Activated T-cell treated with anti-CD3 and anti-CD28 coated beads for 48 hours (primary cell): ENCODE results near the gene SMAD2.
"Not testable (repeated sequence)": the region's sequence is repeated elsewhere in the genome, so short reads cannot be mapped to it uniquely, and the experiment has no call there.

Experiments
- DNase-seq: peaks from one replicate; pipeline ENCODE4 v3.0.0-alpha.2; 2020; ENCODE audit warnings: low read depth

SMAD2 gene

DNA sequence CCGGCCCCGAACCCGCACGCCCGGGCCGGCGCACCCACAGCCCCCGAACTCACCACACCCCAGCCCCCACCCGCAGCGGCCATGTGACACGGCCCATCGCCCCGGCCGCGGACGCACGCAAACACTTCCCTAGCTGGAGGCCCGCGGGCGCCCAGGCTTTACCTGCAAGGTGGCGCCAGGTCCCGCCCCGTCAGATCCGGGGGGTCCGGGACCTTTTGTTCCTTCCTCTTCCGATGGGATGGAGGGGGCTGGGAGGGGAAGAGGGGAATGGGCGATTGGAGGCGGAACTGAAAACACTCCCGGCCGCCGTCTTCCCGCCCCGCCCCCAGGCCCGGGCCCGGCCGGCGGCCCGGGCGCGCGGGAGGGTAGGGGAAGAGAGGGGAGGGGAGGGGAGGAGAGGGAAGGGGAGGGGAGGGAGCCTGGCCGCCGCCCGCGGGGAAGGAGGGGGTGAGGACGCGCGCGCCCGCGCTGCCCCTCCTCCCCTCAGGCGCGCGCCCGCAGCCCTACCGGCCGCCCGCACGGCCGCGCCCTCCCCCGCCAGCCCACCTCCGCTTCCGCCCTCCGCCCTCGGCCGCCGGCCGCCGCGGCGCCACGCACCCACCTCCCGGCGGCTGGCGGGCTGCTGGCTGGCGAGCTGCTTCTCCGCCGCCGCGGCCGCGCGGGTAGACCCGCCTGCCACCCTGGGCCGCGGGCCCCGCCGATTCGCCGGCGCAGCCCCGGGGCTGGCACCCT, at the start of gene SMAD2:
Gene SMAD2 (minus strand): TSS at position 461 of the 732 bp plus-strand sequence. CDS start 33,903 bp downstream, outside the sequence.
- peak; percentile 86 for DNase-seq

DNA sequence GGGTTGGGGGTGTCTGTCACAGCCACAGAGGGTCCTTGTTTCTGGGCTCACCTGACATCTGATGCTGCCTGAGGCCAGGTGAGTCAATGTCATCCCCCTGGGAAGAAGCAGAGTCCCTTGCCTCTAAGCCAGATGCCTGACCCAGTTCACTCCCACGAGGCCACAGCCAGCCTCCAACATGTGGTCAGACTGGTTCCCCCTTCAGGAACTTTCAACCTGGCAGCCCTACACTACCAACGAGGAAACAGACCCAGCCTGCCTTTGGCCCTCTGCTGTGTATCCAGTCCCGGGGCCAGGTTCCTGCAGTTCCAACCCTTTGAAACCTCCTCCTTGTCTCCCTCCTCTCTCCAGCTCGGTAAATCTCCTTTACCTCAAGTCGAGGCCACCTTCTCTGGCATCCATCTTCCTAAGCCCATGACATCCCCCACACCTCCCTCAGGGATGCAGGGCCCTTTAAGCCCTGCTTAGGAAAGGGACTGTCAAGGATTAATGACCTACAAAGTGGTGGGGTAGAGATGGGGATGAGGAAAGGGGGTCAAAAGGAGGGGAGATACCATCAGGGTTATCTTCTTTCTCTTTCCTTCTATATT, 49.2 kb upstream of the SMAD2 start:
- no peak for DNase-seq

DNA sequence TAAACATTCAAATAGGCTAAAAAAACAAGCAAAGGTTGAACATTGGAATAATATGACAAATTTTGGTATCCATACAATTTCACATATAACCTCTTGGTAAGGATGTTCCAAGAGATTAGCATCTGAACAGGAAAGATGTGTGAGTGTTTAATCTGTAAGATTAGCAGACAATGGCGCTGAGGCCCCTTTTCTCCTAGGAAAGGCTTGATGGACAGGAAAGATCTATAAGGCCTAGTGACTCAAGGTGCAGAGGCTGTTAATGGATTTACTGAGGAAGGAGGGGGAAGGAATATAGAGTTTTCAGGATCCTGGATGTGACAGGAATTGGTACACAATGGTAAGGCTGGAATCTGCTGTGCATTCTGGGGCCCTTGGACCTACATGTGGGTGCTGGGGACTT, 48.1 kb upstream of the SMAD2 start:
- DNase-seq: no peak

DNA sequence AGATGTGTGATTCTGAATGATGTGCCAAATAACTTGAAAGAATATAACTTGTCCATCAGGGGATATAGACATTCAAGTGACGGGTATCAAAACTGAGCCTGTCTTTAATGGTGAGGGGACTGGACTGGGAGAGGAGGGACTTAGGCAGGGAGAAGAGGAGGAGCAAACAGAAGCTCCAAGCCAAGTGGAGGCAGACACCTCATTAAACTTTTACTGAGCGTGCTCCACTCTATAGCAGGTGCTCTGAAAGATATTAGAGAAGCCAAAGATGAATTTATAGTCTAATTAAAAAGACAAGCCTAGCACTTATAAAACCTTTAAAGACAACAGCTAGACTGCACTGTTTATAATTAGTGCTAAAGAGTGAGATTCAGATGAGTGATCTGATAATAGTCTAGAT, 47.7 kb upstream of the SMAD2 start:
- no peak for DNase-seq

DNA sequence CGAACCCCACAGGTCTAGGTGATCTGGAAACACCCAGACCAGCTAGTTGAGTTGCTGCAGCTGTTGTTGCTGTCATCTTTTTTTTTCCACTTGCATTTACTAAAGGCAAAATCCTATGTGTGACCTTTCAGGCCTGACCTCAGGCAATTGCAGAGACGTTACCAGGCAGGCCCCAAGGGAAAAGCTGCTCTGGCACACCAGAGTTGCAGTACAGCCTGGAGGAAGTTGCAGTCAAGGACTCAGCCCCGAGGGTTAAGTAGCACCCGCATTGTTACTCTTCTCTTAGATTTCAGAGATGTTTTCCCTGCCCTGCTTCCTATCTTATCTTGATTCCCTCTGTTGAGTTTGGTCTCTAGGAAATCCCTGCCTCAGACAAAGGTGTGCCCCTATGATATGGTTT, 45.2 kb upstream of the SMAD2 start:
- no peak for DNase-seq

DNA sequence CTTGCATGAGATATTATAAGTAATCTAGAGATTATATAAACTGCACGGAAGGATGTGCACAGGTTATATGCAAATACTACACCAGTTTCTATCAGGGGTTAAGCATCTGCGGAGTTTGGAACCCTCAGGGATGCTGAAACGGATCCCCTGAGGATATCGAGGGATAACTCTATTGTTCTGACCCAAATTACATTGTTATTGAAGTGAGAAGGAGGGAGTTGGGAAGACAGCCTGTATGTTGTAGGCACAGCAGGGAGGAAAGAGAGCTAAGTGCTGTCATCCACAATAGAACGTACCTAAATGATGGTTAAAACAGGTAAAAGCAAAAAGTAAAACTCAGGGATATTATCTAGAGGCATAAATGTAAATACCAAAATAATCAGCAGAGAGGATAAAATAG, 44.6 kb upstream of the SMAD2 start:
- no peak for DNase-seq

DNA sequence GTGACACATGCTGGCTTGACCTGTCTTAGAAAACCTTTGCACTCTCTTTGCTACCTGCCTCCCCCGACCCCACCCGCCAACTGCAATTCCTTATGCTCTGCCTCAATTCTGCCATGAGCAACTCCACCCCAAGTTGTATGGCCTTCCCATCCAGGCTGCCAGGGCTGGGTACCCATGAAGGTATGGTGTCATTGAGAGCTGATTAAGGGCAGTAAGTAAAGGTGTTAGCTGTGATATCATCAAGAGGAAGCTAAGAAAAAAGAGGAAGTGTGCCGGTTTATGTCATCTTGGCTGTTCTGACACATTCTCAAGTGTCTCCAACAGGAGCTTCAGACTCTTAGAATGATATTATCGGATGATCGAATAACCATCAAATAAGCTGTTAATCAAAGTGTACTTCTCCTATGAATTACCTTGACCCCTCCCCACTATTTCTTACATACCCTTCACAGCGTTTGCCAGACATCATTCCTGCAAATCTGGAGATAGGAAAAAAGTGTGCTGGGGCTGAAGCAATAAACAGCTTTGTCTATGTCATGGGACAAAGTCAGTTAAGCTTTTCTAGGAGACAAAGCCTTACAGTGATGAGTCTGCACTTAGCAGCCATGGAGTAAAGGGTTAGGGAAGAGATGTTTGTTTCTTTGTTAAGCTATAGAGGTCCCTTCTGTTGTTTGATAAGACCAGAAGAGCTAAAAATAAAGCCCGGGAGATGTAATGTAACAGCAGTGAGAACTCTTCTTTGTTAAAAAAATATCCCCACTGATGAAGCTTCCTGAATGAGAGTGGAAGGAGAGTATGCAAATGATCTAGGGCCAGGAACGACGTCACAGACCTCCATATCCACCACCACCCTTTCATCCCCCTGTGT, 40.4 kb upstream of the SMAD2 start:
- no peak for DNase-seq

DNA sequence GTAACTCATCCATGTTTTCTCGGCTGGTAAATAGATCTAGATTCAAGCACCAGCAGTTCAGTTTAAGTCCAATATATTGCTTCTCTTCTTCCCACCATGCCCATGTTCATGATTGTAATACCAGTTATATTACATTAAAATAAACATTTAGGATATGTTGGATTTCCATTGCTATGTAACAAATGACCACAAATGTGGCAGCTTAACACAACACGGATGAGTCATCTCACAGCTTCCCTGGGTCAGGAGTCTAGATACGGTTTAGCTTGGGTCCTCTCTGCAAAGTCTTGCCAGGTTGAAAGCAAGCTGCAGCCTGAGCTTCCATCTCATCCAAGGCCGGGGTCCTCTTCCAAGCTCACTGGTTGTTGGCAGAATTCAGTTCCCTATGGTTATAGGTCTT, 39.4 kb upstream of the SMAD2 start:
- no peak for DNase-seq

DNA sequence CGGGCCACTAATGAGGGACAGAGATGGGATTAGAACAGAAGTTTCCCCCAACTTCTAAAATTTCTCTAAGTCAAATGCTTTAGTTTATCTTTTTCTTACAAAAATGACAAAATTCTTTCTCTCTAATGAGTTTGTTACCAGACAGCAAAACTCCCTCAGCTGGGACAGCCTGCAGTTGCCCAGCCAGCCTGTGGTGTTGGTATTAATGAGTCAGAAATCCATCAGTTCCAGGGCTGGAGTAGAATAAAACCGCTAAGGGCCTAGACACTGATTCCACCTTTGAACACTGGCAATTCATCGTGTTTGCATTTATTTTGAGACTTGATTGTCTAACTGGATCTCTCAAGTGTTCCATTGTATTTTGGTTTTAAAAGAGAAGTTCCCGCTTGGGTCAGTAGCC, 38.3 kb upstream of the SMAD2 start:
- no peak for DNase-seq

DNA sequence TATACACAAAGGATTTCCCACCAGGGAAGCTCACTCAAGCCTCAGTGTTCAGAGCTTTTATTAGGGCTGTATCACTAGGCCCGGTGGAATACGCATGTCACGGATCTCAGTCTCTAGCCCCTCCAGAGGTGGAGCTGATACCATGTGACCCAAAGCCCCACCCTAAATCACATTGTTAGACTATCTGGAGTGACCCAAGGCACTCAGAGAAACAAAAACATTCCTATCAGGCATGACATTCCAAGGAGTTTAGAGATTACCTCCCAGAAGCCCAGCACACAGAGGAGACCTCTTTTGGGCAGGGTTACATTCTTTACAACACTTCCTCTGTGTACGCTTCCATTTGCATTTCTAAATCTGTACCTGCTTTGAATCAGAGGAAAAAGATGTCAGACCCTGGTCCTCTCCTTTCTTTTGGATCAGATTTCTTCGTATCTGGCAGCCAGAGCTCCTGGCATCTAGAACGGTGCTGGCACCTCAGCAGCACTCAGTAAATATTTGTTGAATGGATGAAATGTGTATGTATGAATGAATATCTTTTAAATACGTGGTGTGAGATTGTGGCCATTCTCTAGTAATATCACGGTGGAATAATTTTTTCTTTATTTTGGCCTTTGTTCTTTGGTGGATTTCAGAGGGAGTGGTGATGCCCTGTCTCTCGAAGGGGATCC, 37.7 kb upstream of the SMAD2 start:
- DNase-seq: no peak

DNA sequence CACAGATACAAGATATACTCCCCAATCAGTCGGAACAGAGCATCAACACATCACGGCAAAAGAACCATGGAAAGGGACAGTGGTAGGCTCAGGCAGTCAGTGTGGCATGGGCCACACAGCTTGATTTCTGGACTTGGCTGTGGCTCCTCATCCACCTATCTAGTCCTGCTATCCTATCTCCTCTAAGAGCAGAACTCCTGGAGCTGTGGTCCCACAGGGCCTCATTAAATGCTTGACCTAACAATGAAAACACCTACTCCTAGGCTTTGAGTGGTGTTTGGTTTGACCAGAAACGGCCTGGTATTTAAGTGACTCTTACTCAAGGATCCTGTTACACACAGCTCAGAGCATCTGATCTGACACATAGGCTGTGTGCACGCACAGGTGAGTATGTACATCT, 33.6 kb upstream of the SMAD2 start:
- no peak for DNase-seq

DNA sequence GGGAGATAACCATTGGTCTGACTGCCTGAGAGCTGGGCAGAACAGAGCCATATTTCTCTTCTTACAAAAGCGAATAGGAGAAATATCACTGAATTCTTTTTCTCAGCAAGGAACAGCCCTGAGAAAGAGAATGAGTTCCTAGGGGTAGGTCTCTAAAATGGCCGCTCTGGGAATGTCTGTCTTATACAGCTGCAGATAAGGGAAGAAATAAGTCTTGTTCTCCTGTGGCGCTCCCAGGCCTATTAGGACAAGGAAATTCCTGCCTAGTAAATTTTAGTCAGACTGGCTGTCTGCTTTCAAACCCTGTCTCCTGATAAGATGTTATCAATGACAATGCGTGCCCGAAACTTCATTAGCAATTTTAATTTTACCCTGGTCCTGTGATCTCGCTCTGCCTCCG, 30.5 kb upstream of the SMAD2 start:
- not testable (repeated sequence) for DNase-seq

DNA sequence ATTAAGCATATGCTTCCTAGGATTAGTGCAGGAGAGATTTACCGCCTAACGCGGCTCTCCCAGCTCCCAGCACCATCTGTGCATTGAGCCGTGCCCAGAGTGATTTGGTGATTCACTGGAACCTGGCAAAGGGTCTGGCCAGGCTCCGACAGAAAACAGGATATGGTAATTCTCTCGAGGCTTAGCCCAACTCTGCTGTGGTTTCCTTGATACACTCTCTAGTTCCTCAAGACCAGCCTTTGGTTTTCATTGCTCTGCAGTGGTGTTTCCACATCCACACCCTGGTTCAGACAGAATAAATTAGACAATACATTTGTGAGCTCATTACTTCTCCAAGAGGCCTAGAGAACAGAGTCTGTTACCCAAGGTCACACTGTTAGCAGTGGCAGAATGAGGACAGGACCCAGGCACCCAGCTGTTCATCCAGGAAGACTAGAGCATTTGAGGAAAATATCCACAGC, 23.0 kb upstream of the SMAD2 start:
- peak; percentile 6 for DNase-seq

DNA sequence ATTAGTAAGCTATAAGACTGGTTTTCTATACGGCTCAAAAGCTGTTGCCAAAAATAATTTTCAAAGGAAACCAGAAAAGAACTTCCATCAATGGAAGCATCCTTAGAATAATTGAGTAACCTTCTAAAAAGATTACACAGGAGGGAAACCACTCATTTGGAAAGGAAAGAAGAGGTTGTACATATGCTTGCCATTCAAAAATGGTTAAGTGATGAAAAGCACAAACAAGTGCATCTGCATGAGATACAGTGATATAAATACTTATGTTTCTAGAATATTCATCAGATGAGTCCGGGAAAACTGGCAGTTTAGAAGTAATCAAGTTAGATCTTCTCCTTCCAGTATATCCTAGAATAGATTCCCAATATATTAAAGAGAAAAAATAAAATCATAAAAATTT, 20.1 kb upstream of the SMAD2 start:
- DNase-seq: no peak

DNA sequence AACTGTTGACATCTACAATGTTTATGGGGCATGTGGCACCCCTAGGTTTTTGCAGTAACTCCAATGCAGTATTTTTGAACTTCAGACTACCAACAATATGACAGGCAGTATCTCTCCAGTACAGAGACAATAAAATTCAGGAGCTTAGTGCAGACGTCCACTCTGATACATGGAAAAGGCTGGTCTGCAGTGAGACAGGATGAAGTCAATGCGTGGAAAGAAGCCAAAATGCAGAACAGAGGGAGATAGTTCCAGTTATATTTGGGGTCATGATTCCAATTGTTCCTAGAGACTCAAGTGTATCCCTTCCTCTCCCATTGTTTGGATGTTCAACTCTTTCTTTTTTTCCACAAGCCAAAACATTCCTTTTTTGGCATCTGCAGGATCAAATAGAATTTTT, 18.7 kb upstream of the SMAD2 start:
- no peak for DNase-seq

DNA sequence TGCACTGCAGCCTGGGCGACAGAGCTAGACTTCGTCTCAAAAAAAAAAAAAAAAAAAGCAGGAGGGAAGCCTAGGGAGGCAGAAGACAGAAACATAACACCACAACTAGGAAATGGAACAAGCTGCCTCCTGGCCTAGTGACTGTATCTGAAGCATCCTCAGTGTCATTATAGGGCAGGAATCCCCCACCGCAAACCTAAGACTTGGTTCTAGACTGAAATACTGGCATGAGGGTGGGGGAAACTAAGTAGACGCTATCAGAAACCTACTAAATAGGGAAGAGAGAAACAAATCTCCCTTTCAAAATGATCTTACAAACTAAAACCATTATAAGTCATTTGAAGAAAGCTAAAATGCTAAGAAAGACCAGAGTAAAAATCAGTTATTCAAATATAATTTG, 16.4 kb upstream of the SMAD2 start:
- DNase-seq: no peak

DNA sequence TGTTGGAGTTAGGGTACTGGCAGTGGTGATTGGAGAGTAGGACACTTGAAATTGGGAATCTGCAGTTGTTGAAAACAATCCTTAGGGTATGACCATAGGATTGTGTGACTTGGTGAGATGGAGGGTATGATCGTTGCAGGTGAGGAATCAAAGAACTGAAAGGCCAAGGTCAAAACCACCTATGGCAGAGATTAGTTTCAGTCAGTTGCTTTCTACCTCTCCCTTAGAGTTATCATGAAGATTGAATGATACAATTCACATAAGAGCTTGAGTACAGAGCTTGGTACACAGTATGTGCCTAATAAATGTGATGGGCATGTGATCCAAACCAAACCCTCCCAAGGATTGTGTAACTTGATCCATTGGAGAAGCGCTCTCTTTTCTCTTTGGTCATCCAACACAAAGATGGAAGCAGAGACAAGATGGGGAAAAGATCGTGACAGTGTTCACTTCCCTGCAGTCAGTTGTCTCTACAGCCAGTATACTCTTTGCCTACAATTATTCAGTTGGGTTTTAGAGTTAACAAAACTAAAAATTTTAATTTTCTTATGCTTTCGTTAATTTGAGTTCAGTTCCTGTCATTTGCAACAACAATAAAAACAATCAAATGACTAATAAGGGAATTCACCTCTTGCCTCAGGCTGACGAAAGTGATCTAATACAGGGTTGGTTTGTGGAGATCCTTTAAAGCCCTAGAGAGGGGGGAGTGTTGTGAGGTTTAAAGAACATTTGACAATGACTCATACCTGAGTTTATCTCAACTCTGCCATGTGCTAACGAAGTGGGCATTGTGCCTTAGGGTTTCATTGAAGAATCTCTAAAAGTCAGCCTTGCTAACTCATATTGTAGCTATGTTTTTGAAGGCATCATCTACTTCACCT, 14.8 kb upstream of the SMAD2 start:
- no peak for DNase-seq

DNA sequence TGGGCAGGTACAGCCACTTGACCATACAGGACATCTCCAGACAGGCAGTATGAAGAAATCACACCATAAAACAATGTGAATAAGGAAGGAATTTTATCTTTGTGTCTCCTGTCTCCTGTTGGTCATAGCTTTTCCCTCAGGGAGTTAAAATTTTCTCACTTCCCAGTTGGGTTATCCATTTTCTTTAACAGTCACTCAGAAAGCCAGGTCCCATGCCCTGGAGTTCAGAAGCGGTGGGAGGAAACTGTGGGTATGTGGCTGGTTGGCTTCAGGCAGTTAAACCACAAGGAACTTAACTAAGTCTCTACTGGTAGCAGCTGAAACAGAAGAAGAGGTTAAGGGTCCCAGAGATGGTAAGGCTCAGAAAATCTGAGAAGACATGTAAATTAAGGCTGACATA, 6.5 kb upstream of the SMAD2 start:
- DNase-seq: no peak

DNA sequence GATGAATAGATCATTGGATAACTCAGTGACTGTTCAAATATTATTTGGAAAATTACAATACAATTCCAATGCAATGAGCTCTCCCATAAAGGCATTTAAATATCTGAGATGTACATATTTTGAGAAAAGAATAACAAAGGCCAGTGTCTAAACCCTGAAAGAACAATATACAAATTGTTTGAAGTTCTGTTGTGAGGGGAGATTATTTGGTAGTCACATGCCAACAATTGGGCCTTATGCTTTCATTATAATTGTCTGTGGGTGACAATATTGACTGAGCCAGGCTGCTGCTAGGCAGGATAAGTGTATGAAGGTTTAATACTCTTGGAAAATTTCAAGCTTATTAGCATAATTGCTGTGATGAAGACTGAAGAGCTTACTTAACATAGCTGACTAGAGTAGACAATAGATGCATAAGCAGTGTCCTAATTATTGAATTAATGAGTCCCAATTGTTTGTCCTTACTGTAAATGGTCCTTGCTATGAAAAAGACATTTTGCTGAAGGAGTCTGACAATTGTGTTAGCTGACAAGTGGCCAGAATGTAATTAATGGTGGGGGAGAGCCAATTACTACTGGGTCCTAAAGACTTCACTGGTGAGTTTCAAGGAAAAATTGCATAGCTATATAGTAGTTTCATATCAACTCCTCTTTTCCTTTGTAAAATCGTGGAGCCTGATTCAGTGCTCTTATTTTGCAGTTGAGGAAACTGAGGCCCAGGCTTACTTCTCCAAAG, 5.0 kb upstream of the SMAD2 start:
- DNase-seq: no peak

DNA sequence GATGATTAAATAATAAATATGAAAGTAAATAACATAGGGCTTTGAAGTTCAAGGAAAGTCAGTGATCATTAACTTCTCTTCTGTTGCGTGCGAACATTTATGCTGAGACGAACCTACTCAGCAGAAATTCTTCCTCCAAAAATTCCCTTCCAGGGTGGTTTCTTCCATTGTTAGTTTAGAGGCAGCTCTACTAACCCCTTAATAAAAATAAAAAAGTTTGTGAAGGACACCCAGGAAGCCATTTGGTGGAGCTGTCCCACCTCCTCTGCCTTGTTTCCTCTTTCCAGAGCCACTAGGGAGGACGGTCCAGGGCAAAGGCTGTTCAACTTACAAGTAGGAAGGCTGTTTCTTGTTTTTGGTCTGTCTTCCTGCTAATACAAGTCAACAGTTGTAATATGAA, 2.1 kb upstream of the SMAD2 start:
- DNase-seq: no peak

DNA sequence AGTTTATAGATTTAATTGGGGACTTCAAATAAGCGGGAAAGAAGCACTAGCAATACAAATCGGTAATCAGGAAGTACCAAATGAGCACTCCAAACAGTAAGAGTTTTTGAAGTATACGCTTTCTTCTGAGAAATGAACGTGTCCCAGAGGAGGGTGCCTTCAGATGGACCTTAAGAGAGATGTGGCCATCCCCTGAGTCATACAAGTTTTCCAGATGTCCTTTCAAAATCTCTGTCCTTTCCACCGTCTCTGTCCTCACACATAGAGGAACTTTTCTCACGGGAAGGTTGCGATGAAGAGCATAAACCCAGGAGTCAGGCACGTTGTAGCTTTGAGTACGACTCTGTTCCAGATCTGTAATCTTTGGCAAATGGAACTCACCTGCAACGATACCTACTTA, 1.7 kb upstream of the SMAD2 start:
- no peak for DNase-seq
